Epithelial cell of proximal tubule (primary cell): Measurements from ENCODE around the gene TEDC1. TPM values are rescaled to one million over a fixed set of nuclear protein-coding genes. Genes with fewer than 3 reads are reported as not detected.

ENCODE experiments used
- DNase-seq: peaks from one replicate; pipeline ENCODE4 v3.0.0-alpha.2; 2011; ENCODE audit warnings: low read depth
- H3K4me3 ChIP-seq: 2 replicates; pipeline ENCODE4 v1.5.1; 2011; ENCODE audit warnings: low read depth, mild to moderate bottlenecking, low read length
- total RNA-seq: library from RNA; depleted of rRNA; stranded (reverse); fragments of >200 nt; gene quantifications from 2 replicates; pipeline ENCODE4 v1.2.3, GENCODE V29; 2015
- TF ChIP-seq, protein P1 (sequence below): conservative IDR thresholded peaks from 2 replicates; pipeline ENCODE4 v1.5.1; 2012; ENCODE audit warnings: low read depth, mild to moderate bottlenecking, low read length

The TEDC1 gene
- total RNA-seq, 1 donor from 2014 or later, result 30.5 TPM

DNA sequence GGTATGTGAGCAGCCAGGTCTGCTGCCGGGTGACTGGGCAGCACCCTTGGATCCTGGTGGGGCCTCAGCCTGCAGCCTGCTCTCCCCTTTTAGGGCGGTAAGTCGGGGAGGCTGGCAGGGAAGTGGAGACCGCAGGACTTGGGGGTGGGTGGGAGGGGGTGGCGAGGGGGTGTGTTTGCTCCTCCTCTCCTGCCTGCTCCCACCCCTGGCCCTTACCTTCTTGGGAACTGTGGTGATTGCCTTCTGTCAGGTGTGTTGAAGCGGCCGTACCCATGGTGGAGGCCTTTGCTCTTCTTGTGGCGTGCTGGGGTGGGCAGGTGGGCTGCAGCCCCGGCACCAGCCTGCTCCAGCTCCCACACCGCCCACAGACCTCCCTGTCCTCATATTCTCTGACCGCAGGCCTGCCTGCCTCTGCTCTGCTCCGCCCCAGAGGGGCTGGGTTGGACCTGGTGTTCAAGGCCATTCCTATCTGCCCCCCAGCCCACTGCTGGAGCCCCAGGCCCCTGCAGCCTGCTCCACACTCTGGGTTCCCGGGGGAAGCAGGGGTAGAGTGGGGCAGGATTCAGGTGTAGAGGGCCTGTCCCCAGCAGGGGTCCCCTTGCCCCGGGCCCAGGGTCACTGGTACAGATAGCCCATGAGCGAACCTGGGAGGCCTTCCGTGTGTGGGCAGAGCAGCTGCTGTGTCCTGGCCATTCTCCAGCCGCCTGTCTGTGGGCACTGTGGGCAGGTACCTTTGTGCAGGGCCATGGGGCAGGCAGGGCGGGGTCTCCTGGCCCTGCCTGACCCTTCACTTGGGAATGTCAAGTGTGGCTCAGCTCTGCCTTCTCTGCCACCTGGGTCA, 5.2 kb downstream of the TEDC1 start:
- TF ChIP-seq, protein P1, sequence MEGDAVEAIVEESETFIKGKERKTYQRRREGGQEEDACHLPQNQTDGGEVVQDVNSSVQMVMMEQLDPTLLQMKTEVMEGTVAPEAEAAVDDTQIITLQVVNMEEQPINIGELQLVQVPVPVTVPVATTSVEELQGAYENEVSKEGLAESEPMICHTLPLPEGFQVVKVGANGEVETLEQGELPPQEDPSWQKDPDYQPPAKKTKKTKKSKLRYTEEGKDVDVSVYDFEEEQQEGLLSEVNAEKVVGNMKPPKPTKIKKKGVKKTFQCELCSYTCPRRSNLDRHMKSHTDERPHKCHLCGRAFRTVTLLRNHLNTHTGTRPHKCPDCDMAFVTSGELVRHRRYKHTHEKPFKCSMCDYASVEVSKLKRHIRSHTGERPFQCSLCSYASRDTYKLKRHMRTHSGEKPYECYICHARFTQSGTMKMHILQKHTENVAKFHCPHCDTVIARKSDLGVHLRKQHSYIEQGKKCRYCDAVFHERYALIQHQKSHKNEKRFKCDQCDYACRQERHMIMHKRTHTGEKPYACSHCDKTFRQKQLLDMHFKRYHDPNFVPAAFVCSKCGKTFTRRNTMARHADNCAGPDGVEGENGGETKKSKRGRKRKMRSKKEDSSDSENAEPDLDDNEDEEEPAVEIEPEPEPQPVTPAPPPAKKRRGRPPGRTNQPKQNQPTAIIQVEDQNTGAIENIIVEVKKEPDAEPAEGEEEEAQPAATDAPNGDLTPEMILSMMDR, result no peak
- DNase-seq, result no peak
- H3K4me3 ChIP-seq, result no peak overlapping the region

GRCh38 chr14:105496831-105497591, 6.0 kb downstream of the TEDC1 start:
- no peak overlapping the region for H3K4me3 ChIP-seq
- DNase-seq, result no peak
- TF ChIP-seq, protein P1, result no peak

DNA sequence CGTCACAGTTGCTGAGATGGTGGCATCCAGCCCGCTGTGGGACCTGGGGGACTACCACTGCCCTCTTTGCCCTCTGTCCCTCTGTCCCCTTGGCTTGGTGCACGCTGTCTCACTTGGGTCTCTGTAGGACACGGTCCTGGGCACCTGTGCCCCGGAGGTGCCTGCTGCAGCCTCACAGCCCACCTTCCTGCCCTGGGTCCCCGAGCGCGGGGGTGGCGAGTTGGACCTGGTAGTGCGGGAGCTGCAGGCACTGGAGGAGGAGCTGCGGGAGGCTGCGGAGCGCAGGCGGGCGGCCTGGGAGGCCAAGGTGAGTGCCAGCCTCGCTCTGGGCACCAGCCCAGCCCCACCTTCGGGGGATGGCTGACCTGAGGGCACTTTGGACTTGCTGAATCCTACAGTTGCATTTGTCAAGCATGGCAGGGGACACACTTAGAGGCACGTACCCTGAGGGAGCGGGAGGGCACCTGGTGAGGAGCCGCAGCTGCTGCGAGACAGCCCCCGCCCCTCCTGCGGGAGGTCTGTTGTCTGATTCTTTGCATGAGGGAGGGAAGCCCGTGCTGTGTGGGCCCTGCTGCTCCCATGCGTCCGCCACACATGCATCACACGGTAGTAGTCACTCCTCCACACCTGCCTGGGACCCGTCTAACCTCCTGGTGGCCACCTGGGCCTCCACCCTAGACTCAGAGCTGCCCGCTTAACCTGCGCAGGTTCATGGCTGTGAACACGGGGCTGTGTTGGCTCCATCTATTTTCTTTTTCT, 6.8 kb downstream of the TEDC1 start:
- TF ChIP-seq, protein P1, result no peak
- no peak overlapping the region for H3K4me3 ChIP-seq
- DNase-seq, result no peak

GRCh38 chr14:105498430-105499255, 7.6 kb downstream of the TEDC1 start:
- no peak overlapping the region for H3K4me3 ChIP-seq
- no peak for DNase-seq
- TF ChIP-seq, protein P1, result no peak

DNA sequence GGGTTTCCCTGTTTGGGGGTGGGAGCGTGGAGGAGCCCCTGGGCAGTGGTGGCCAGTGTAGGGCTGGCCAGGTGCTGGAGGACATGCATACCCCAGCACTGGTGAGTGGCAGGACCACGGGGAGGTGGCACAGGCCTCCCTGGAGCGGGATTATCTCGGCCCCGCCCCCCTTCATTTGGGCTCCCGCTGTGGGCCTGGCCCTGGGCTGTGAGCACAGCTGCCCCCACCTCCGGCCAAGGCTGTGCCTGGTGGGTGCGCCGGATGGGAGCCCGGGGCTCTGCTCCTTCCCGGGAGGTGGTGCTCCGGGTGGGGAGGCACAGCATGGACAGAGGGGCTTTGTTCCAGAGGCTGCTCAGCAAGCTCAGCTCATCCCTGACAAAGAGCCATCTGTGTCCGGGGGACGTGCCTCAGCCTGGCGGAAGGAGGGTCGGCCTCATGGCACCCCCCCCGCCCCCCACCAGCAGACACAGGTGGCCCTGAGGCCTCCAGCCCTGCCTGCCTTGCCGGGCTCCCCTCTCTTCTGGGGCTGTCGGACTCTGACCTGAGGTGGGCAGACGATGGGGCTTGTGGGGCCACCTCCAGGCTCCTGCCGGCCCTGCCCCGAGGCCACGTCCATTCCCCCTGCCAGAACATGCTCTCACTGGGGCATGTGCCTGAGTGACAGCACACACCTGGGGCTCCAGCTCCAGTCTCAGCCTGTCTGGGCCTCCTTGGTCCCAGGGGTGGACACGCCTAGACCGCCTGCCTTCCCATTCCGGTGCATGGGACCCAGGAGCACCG, 8.4 kb downstream of the TEDC1 start:
- no peak overlapping the region for H3K4me3 ChIP-seq
- TF ChIP-seq, protein P1, result no peak
- no peak for DNase-seq
